OCI-LY3 (cell line): Measurements from ENCODE around the gene PCDHB1.

Experiments used
- H2AFZ ChIP-seq: fragments of 200-600, 300-600 bp; shearing (Covaris generic); 2 replicates; pipeline ENCODE4 v1.6.0; 2014; ENCODE audit warnings: antibody characterized with exemption, low read depth, low read length
- H3K27ac ChIP-seq: fragments of 200-600, 300-600 bp; sonication (generic); 2 replicates; pipeline ENCODE4 v1.5.1; 2014; ENCODE audit warnings: mild to moderate bottlenecking, low read length, moderate library complexity, mixed read lengths
- H3K27me3 ChIP-seq: fragments of 200-600, 300-600 bp; sonication (generic); 2 replicates; pipeline ENCODE4 v1.6.1; 2014; ENCODE audit warnings: low read depth, low read length, mixed read lengths
- H3K36me3 ChIP-seq: fragments of 200-600, 300-600 bp; sonication (generic); replicated peaks from 2 replicates; pipeline ENCODE3; 2014; ENCODE audit warnings: low read depth, low read length, mixed read lengths
- H3K4me1 ChIP-seq: fragments of 300-600, 200-600 bp; sonication (generic); 2 replicates; pipeline ENCODE4 v1.6.1; 2014; ENCODE audit warnings: low read length, mixed read lengths
- H3K4me2 ChIP-seq: fragments of 200-600, 300-600 bp; sonication (generic); 2 replicates; pipeline ENCODE4 v1.6.1; 2014; ENCODE audit warnings: low read length, mixed read lengths
- H3K4me3 ChIP-seq: fragments of 300-600, 200-600 bp; sonication (generic); 2 replicates; pipeline ENCODE4 v1.5.1; 2014; ENCODE audit warnings: antibody characterized with exemption, mild to moderate bottlenecking, low read length, moderate library complexity
- H3K79me2 ChIP-seq: fragments of 300-600, 200-600 bp; shearing (Covaris generic); 2 replicates; pipeline ENCODE4 v1.6.1; 2014; ENCODE audit warnings: mild to moderate bottlenecking, low read length, mixed read lengths
- H3K9ac ChIP-seq: fragments of 300-600, 200-600 bp; shearing (Covaris generic); 2 replicates; pipeline ENCODE4 v1.6.0; 2014; ENCODE audit warnings: mild to moderate bottlenecking, low read length, moderate library complexity
- H3K9me3 ChIP-seq: fragments of 200-600, 300-600 bp; shearing (Covaris generic); 2 replicates; pipeline ENCODE4 v1.6.1; 2014; ENCODE audit warnings: low read length, mixed read lengths; ENCODE audit not compliant: insufficient read depth
- H4K20me1 ChIP-seq: fragments of 200-600, 300-600 bp; sonication (generic); 2 replicates; pipeline ENCODE4 v1.6.1; 2016; ENCODE audit warnings: low read length, mixed read lengths; ENCODE audit not compliant: insufficient read depth
- CTCF ChIP-seq: fragments of 200-600, 300-600 bp; sonication (generic); IDR thresholded peaks from 2 replicates; pipeline ENCODE4 v1.5.1; 2014; ENCODE audit warnings: antibody characterized with exemption, low read length, low read depth
- EZH2phosphoT487 ChIP-seq: fragments of 200-600 bp; shearing (Covaris generic); IDR thresholded peaks from 2 replicates; pipeline ENCODE4 v1.6.1; 2018; ENCODE audit warnings: antibody characterized with exemption, mixed run types, low read depth

Gene PCDHB1

GRCh38 chr5:141042555-141042954 lies 8.6 kb upstream of the PCDHB1 start:
- Histone ChIP-seq H3K9me3 (no peaks in the 10 kb centered on the region), H4K20me1 (no peaks in the 10 kb centered on the region), H3K27me3 (no peaks in the 10 kb centered on the region), H3K36me3 (no peaks in the 10 kb centered on the region), H3K79me2 (no peaks in the 10 kb centered on the region), H3K27ac (no peak overlapping the region), H3K4me1 (no peaks in the 10 kb centered on the region), H3K4me3 (no peak overlapping the region), H3K9ac (no peak overlapping the region), H3K4me2 (no peak overlapping the region), H2AFZ (no peak overlapping the region)
- no peak for TF ChIP-seq EZH2phosphoT487

GRCh38 chr5:141051521-141051866 lies 320 bp downstream of the PCDHB1 start:
- H3K9me3 ChIP-seq, result no peaks in the 10 kb centered on the region
- H3K4me3 ChIP-seq, result no peak overlapping the region
- no peaks in the 10 kb centered on the region for H4K20me1 ChIP-seq
- no peaks in the 10 kb centered on the region for H3K4me1 ChIP-seq
- H3K4me2 ChIP-seq, result no peak overlapping the region
- no peak overlapping the region for H3K27ac ChIP-seq
- no peaks in the 10 kb centered on the region for H3K27me3 ChIP-seq
- H3K79me2 ChIP-seq, result no peaks in the 10 kb centered on the region
- no peak overlapping the region for H3K9ac ChIP-seq
- no peaks in the 10 kb centered on the region for H3K36me3 ChIP-seq
- TF ChIP-seq EZH2phosphoT487 (no peak), CTCF (no peak)
- H2AFZ ChIP-seq, result no peak overlapping the region

GRCh38 chr5:141077826-141078225 lies 26.7 kb downstream of the PCDHB1 start:
- Histone ChIP-seq H3K4me3 (no peak overlapping the region), H3K36me3 (no peaks in the 10 kb centered on the region), H4K20me1 (no peaks in the 10 kb centered on the region), H3K4me1 (no peaks in the 10 kb centered on the region), H3K79me2 (no peaks in the 10 kb centered on the region), H3K9ac (no peak overlapping the region), H3K27me3 (no peaks in the 10 kb centered on the region), H3K9me3 (no peaks in the 10 kb centered on the region), H3K27ac (no peak overlapping the region), H2AFZ (no peak overlapping the region), H3K4me2 (no peak overlapping the region)
- TF ChIP-seq EZH2phosphoT487, result no peak
- TF ChIP-seq CTCF, result no peak

GRCh38 chr5:141082228-141082627 lies 31.1 kb downstream of the PCDHB1 start:
- Histone ChIP-seq H3K9me3 (no peaks in the 10 kb centered on the region), H3K4me2 (no peak overlapping the region), H3K4me1 (no peaks in the 10 kb centered on the region), H2AFZ (no peak overlapping the region), H3K9ac (no peak overlapping the region), H3K27ac (no peak overlapping the region), H3K79me2 (no peaks in the 10 kb centered on the region), H4K20me1 (no peaks in the 10 kb centered on the region), H3K36me3 (no peaks in the 10 kb centered on the region), H3K27me3 (no peaks in the 10 kb centered on the region), H3K4me3 (no peak overlapping the region)
- TF ChIP-seq CTCF (no peak), EZH2phosphoT487 (no peak)

- Histone ChIP-seq H3K79me2 (no peaks in the 10 kb centered on the region), H3K4me2 (no peak overlapping the region), H3K9ac (no peak overlapping the region), H3K36me3 (no peaks in the 10 kb centered on the region), H3K27me3 (no peaks in the 10 kb centered on the region), H4K20me1 (no peaks in the 10 kb centered on the region), H3K4me1 (no peaks in the 10 kb centered on the region), H2AFZ (no peak overlapping the region), H3K4me3 (no peak overlapping the region), H3K9me3 (no peaks in the 10 kb centered on the region), H3K27ac (no peak overlapping the region)
- no peak for TF ChIP-seq CTCF
- TF ChIP-seq EZH2phosphoT487, result no peak
Observed at GRCh38 chr5:141084487-141084989, 33.4 kb downstream of the PCDHB1 start.
